Non-pigmented ciliary epithelial cell (primary cell): ENCODE results near the gene MYBPC1.
A peak's percentile ranks its signal among the peaks of the same experiment; 100 is the strongest.
"Not testable (repeated sequence)": the region's sequence is repeated elsewhere in the genome, so short reads cannot be mapped to it uniquely, and the experiment has no call there.

Source experiments
- DNase-seq: peaks from one replicate; pipeline ENCODE4 v3.0.0-alpha.2; 2010; ENCODE audit warnings: low read depth

MYBPC1 gene

GRCh38 chr12:101653503-101653902 lies 58.7 kb downstream of the MYBPC1 start:
- DNase-seq = no peak

- no peak for DNase-seq
These were observed 59.7 kb downstream of the MYBPC1 start for GRCh38 chr12:101654442-101654841.

- no peak for DNase-seq
These were observed 60.6 kb downstream of the MYBPC1 start for GRCh38 chr12:101655393-101655792.

GRCh38 chr12:101660662-101661061 lies 65.9 kb downstream of the MYBPC1 start:
- DNase-seq = not testable (repeated sequence)

GRCh38 chr12:101663298-101663697 lies 68.5 kb downstream of the MYBPC1 start:
- DNase-seq = no peak

GRCh38 chr12:101664992-101665391 lies 70.2 kb downstream of the MYBPC1 start:
- DNase-seq = no peak

GRCh38 chr12:101666052-101666728 lies 71.4 kb downstream of the MYBPC1 start:
- DNase-seq = no peak

- no peak for DNase-seq
These were observed 72.8 kb downstream of the MYBPC1 start for GRCh38 chr12:101667591-101667990.

- peak; percentile 19 for DNase-seq
These were observed 75.4 kb downstream of the MYBPC1 start for GRCh38 chr12:101670007-101670671.

GRCh38 chr12:101671157-101671791 lies 76.5 kb downstream of the MYBPC1 start:
- DNase-seq = no peak

- DNase-seq = no peak
These were observed 77.1 kb downstream of the MYBPC1 start for GRCh38 chr12:101671833-101672232.

GRCh38 chr12:101675555-101675954 lies 80.8 kb downstream of the MYBPC1 start:
- DNase-seq = no peak

GRCh38 chr12:101676497-101676896 lies 81.7 kb downstream of the MYBPC1 start:
- not testable (repeated sequence) for DNase-seq

GRCh38 chr12:101678081-101678480 lies 83.3 kb downstream of the MYBPC1 start:
- DNase-seq = no peak

GRCh38 chr12:101680240-101680639 lies 85.5 kb downstream of the MYBPC1 start:
- no peak for DNase-seq

- no peak for DNase-seq
These were observed 85.9 kb downstream of the MYBPC1 start for GRCh38 chr12:101680647-101681046.

GRCh38 chr12:101681627-101682026 lies 86.9 kb downstream of the MYBPC1 start:
- not testable (repeated sequence) for DNase-seq

GRCh38 chr12:101685092-101685491 lies 90.3 kb downstream of the MYBPC1 start:
- DNase-seq = no peak

GRCh38 chr12:101686176-101686575 lies 91.4 kb downstream of the MYBPC1 start:
- DNase-seq = no peak

- no peak for DNase-seq
These were observed 95.8 kb downstream of the MYBPC1 start for GRCh38 chr12:101690544-101691098.

- DNase-seq = no peak
These were observed 96.8 kb downstream of the MYBPC1 start for GRCh38 chr12:101691503-101692096.

- DNase-seq = no peak
These were observed 99.6 kb downstream of the MYBPC1 start for GRCh38 chr12:101694297-101694848.
